ENCODE measurements around the gene TMUB2. TPM values are rescaled to one million over a fixed set of nuclear protein-coding genes. Genes with fewer than 3 reads are reported as not detected.

Gene TMUB2
- total and polyA plus RNA-seq, 7 donors = 14.1 to 44.4 (median 20.9) TPM

- H3K36me3 ChIP-seq (ENCODE audit: insufficient read depth in 1 of 2, low read depth in 1 of 2) = peaks cover 0 to 24% of the 10 kb centered on the region in 2 donors
- no peaks in the 10 kb centered on the region for H3K9me3 ChIP-seq
- DNase-seq = no peak
- H3K4me3 ChIP-seq = peak overlapping the region; percentile 77
- peak; percentile 31 to 59 (median 58) for ATAC-seq
- H3K4me1 ChIP-seq = peaks cover 41% of the 10 kb centered on the region
- H3K27ac ChIP-seq = peak overlapping the region; percentile 100
- whole genome bisulfite sequencing, 3 donors = 32 to 42% (median 33%) methylated on average over 5 of the region's 5 CpGs
- TF ChIP-seq CTCF (IDR thresholded peaks at IDR 0.05) = no peak
- H3K27me3 ChIP-seq (ENCODE audit: insufficient read depth in 3 of 3, low read length in 2 of 3) = no peaks in the 10 kb centered on the region
- intact Hi-C loops (cut with DNase I) = no loop called here
These were observed 16.7 kb upstream of the TMUB2 start for GRCh38 chr17:44170135-44170498.

GRCh38 chr17:44170499-44171201 lies 16.1 kb upstream of the TMUB2 start, which contains the start of gene ASB16:
Gene ASB16, plus strand, starts transcription at chr17:44170704. Its CDS starts 86 bp downstream, at chr17:44170790.
- TF ChIP-seq CTCF (IDR thresholded peaks at IDR 0.05) = no peak
- Histone ChIP-seq H3K27ac (peak within 1 kb of the TSS; percentile 100), H3K27me3 (ENCODE audit: insufficient read depth in 3 of 3, low read length in 2 of 3) (no peaks in the 10 kb centered on the region), H3K9me3 (no peaks in the 10 kb centered on the region), H3K36me3 (ENCODE audit: insufficient read depth in 1 of 2, low read depth in 1 of 2) (peaks cover 0 to 27% of the 10 kb centered on the region in 2 donors), H3K4me1 (peaks cover 41% of the 10 kb centered on the region), H3K4me3 (peak within 1 kb of the TSS; percentile 77)
- ATAC-seq = peak; percentile 90 to 93 (median 92)
- DNase-seq = peak; percentile 63 to 89
- intact Hi-C loops (cut with DNase I) = no loop called here
- WGBS, 3 donors = 7 to 12% (median 11%) methylated on average over 17 to 21 of the region's 21 CpGs

GRCh38 chr17:44171931-44172455 lies 14.8 kb upstream of the TMUB2 start:
- TF ChIP-seq CTCF (IDR thresholded peaks at IDR 0.05) = no peak

DNA sequence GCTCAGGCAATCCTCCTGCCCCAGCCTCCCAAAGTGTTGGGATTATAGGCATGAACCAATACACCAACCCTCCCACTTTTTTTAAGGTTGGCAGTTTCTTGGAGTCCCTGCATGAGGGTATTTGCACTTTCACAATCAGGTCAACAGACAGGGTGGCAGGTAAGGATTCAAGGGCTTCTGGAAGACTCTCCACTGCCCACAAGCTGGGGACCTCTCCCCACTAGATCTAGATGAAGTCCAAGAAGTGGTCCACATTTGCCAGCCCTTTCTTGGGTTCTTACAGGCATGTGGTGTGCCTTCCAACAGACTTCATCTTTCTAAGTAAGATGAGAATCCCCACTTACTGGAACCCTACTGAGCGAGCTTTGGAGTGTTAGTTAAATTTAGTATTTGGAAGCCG lies 12.3 kb upstream of the TMUB2 start:
- 44 to 83% (median 51%) methylated on average over 2 of the region's 2 CpGs for WGBS, 3 donors
- peaks cover 0 to 64% of the 10 kb centered on the region in 2 donors for H3K36me3 ChIP-seq (ENCODE audit: insufficient read depth in 1 of 2, low read depth in 1 of 2)
- DNase-seq (no peak), ATAC-seq (no peak)
- H3K9me3 ChIP-seq = no peaks in the 10 kb centered on the region
- peak overlapping the region; percentile 2 for H3K27ac ChIP-seq
- intact Hi-C loops (cut with DNase I) = no loop called here
- no peak for TF ChIP-seq CTCF (IDR thresholded peaks at IDR 0.05)
- H3K4me3 ChIP-seq = no peak overlapping the region
- H3K27me3 ChIP-seq (ENCODE audit: insufficient read depth in 3 of 3, low read length in 2 of 3) = no peaks in the 10 kb centered on the region
- H3K4me1 ChIP-seq = peaks cover 29% of the 10 kb centered on the region

More at GRCh38 chr17:44171931-44172455, 14.8 kb upstream of the TMUB2 start:
- DNase-seq = peak in 1 of 2 donors; percentile 51
- 27 to 50% (median 38%) methylated on average over 17 of the region's 17 CpGs for WGBS, 3 donors
- Histone ChIP-seq H3K9me3 (no peaks in the 10 kb centered on the region), H3K36me3 (ENCODE audit: insufficient read depth in 1 of 2, low read depth in 1 of 2) (peaks cover 0 to 40% of the 10 kb centered on the region in 2 donors), H3K4me1 (peaks cover 41% of the 10 kb centered on the region), H3K27ac (peak overlapping the region; percentile 100), H3K27me3 (ENCODE audit: insufficient read depth in 3 of 3, low read length in 2 of 3) (no peaks in the 10 kb centered on the region), H3K4me3 (peak overlapping the region; percentile 77)
- intact Hi-C loops (cut with DNase I) = no loop called here
- no peak for ATAC-seq
